ENCODE data around the gene RNF208.
A peak's percentile ranks its signal among the peaks of the same experiment; 100 is the strongest.

The RNF208 gene

GRCh38 chr9:137237759-137238726 is 16.0 kb upstream of the RNF208 start:
- DNase-seq = no peak

GRCh38 chr9:137236936-137237421 is 14.9 kb upstream of the RNF208 start:
- no peak for DNase-seq

- DNase-seq = peak; percentile 88
Observed at GRCh38 chr9:137236238-137236935, 14.3 kb upstream of the RNF208 start.

GRCh38 chr9:137235424-137236237 is 13.6 kb upstream of the RNF208 start:
- no peak for DNase-seq

GRCh38 chr9:137234758-137235423 is 12.9 kb upstream of the RNF208 start:
- DNase-seq = no peak

GRCh38 chr9:137234055-137234697 is 12.1 kb upstream of the RNF208 start:
- no peak for DNase-seq

DNA sequence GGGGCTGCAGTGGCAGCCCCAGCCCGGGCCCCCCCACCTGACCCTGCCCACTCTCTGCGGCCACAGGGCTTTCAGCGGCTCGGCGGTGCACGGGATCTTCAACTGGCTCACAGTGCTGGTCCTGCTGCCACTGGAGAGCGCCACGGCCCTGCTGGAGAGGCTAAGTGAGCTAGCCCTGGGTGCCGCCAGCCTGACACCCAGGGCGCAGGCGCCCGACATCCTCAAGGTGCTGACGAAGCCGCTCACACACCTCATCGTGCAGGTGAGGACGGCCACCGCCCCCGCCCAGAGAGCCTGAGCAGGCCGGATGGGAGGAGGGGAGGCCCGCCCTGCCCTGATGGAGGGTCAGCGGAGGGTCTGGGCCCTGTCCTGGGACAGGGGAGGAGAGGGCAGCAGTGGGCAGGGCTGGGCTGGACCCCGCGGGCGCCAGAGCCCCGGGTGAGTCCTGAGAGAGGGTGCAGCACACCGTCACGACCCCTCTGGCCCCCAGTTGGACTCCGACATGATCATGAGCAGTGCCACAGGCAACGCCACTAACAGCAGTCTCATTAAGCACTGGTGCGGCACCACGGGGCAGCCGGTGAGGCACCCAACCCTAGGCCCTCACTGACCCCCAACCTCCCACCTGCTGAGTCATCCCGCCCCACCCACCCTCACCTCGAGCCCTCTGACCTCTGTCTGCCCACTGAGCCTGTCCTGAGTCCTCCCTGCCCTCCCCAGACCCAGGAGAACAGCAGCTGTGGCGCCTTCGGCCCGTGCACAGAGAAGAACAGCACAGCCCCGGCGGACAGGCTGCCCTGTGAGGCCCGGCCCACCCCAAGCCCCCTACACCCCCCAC is 11.3 kb upstream of the RNF208 start:
- DNase-seq = no peak

GRCh38 chr9:137232510-137232909 is 10.5 kb upstream of the RNF208 start:
- no peak for DNase-seq

- DNase-seq = no peak
Observed at GRCh38 chr9:137232101-137232500, 10.1 kb upstream of the RNF208 start.

DNA sequence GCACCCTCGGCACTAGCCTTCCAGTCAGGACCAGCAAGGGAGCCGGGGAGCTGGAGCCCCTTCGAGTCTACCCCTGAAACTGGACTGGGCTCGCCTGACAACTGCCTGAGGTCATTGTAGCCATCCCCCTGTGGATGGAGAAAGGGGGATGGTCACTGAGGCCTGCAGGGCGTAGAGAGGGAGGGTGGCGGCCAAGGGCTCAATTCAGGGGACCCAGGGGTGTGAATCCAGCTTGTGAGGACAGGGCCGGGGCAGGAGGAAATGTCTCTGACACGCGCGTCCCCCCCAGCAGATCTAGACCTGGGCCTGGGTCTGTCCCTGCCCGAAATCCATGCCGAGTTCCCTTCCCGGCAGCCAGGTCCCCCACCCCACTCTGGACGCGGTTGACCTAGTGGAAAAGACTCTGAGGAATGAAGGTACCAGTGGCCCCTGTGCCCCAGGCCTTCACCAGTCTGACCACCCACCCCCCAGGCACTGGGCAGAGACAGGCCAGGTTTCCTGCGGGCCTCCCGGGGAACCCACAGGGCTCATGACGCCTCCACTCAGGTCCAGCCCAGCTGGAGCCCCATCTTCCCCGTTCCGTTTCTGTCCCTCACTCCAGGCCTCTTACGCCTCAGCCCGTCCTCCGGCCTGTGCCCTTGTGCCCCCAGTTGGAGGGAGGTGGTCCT is 9.5 kb upstream of the RNF208 start:
- DNase-seq = no peak

GRCh38 chr9:137230705-137231371 is 8.8 kb upstream of the RNF208 start, which contains the start of gene SLC34A3:
Gene SLC34A3, plus strand, starts transcription at chr9:137230901. Its CDS starts 802 bp downstream, at chr9:137231703.
- DNase-seq = no peak

- DNase-seq = no peak
Observed at GRCh38 chr9:137229903-137230704, 8.1 kb upstream of the RNF208 start.

- DNase-seq = no peak
Observed at GRCh38 chr9:137228968-137229896, 7.2 kb upstream of the RNF208 start.

DNA sequence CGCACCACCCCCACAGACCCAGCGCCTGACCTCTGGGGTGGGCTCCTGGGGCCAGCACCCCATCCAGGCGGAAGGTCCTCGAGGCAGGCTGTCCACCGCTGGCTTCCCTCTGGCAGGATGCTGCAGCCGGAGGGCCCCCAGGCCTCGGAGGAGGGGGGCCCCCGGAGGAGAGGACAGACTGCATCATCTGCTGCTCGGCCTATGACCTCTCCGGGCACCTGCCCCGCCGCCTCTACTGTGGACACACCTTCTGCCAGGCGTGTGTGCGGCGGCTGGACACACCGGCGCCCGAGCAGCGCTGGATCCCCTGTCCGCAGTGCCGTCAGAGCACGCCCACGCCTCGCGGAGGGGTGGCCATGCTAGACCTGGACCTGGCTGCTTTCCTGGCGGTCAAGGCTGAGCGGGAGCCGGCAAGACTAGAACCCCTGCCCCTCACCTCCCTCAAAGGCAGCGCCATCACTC is 6.5 kb upstream of the RNF208 start:
- DNase-seq = no peak

GRCh38 chr9:137227853-137228505 is 5.9 kb upstream of the RNF208 start:
- DNase-seq = no peak

DNA sequence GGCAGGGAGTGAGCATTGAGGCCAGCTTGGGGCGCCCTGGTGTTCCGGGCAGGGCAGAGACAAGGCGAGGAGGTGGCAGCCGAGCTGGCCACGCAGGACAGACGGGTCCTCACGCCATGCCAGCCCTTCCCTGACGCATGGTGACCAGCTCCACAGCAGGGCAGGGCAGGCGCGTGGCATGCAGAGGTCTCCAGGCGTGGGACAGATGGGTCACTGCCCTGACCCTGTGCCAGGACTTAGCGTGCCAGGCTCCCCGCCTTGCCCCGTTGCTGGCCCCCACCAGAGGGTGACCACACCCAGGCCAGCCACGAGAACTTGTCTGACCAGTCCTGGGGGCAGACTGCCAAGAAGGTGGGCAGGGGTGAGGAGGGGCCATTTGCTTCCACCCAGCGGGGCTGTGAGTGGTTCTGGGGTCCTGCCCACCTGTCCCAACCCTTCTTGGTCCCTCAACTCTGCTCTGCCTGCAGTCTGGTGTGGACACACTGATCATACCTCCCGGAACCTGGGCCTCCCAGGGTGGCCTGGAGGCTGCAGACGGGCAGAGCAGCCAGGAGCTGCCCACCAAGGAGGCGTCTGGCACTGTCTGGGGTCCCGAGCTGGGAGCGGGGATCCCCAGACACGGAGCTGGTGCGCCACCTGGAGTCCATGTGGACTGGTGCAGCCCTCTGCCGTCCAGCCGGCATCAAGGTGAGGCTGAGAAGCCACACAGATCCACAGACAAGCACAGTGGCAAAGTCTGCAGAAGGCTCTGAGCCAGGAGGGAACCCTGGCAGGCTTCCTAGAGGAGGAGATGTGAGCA is 5.2 kb upstream of the RNF208 start, which contains the start of gene RNF224:
Gene RNF224, plus strand, starts transcription at position 449 of the 799 bp plus-strand sequence. CDS start 834 bp downstream, outside the sequence.
- peak; percentile 86 for DNase-seq
